ENCODE data around the gene DNAAF5.

DNA sequence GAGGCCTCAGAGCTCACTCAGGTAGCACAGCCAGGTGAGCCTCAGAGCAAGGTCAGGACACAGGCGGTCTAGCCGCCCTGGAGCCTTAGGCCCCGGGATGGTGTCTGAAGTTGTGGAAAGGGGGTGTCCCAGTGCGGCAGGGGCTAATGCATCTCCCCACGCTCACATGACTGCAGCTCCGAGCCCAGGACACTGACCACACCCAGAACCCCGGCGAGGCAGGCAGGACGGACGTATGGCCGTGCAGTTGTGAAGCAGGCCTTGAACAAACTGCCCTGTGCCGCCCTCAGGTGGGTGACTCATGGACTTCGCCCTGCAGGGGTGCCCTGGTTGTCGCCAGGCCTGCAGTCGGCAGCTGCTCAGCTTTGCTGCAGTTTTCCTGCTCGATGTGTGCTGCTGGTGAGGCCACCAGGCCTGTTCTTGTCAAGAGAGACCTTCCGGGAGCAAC, 5.6 kb downstream of the DNAAF5 start:
- TF ChIP-seq ZBTB7A (IDR thresholded peaks at IDR 0.05; ENCODE audit: low read depth) (no peak), FOXM1 (IDR thresholded peaks at IDR 0.05; ENCODE audit: borderline replicate concordance, low read depth) (no peak), RAD21 (IDR thresholded peaks at IDR 0.05; ENCODE audit: low read depth) (peak; percentile 63), CEBPB (IDR thresholded peaks at IDR 0.05) (no peak), EP300 (IDR thresholded peaks at IDR 0.05; ENCODE audit: borderline replicate concordance) (no peak), YY1 (IDR thresholded peaks at IDR 0.05; ENCODE audit: low read depth) (no peak), TEAD4 (IDR thresholded peaks at IDR 0.05) (no peak), TCF12 (IDR thresholded peaks at IDR 0.05; ENCODE audit: low read depth) (no peak)
- TF ChIP-seq, protein P1, sequence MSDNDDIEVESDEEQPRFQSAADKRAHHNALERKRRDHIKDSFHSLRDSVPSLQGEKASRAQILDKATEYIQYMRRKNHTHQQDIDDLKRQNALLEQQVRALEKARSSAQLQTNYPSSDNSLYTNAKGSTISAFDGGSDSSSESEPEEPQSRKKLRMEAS (IDR thresholded peaks at IDR 0.05): peak; percentile 62
